Suprapubic skin (tissue), 4 donors: ENCODE measurements around the gene TGFB1I1.
"Not testable (repeated sequence)": the region's sequence is repeated elsewhere in the genome, so short reads cannot be mapped to it uniquely, and the experiment has no call there.

Experiments used
- CTCF ChIP-seq, 2 donors: fragments of 200-600 bp in 1 of 2; fragments of 450-650 bp in 1 of 2; sonication (generic) in 1 of 2; IDR thresholded peaks; one replicate each; pipeline ENCODE4 v1.5.1; 2016 to 2019; ENCODE audit warnings: antibody characterized with exemption in 2 of 2, mild to moderate bottlenecking in 1 of 2, moderate library complexity in 1 of 2
- EP300 ChIP-seq: sonication (generic); formaldehyde crosslinking; IDR thresholded peaks from one replicate; pipeline ENCODE4 v1.6.1; 2017; ENCODE audit warnings: antibody characterized with exemption
- POLR2A ChIP-seq, 2 donors: fragments of 450-650 bp; IDR thresholded peaks; one replicate each; pipeline ENCODE4 v1.6.1; 2017; ENCODE audit warnings: antibody characterized with exemption in 2 of 2, mild to moderate bottlenecking in 2 of 2, moderate library complexity in 2 of 2
- POLR2AphosphoS5 ChIP-seq, 3 donors: sonication (generic); formaldehyde crosslinking; IDR thresholded peaks; one replicate each; pipeline ENCODE4 v1.6.1; 2017; ENCODE audit warnings: antibody characterized with exemption in 3 of 3

GRCh38 chr16:31439023-31439422 lies 32.9 kb upstream of the TGFB1I1 start:
- TF ChIP-seq CTCF (IDR thresholded peaks at IDR 0.05); EP300; POLR2A (IDR thresholded peaks at IDR 0.05); POLR2AphosphoS5 (IDR thresholded peaks at IDR 0.05): not testable (repeated sequence)
